Activated CD4-positive, alpha-beta T cell treated with anti-CD3 and anti-CD28 coated beads, Interleukin-2, amount 50 U/mL, for 1 hour (primary cell): ENCODE results near the gene TUT4.

Experiments
- DNase-seq: peaks from one replicate; pipeline ENCODE4 v3.0.0-alpha.2; 2020

The TUT4 gene

DNA sequence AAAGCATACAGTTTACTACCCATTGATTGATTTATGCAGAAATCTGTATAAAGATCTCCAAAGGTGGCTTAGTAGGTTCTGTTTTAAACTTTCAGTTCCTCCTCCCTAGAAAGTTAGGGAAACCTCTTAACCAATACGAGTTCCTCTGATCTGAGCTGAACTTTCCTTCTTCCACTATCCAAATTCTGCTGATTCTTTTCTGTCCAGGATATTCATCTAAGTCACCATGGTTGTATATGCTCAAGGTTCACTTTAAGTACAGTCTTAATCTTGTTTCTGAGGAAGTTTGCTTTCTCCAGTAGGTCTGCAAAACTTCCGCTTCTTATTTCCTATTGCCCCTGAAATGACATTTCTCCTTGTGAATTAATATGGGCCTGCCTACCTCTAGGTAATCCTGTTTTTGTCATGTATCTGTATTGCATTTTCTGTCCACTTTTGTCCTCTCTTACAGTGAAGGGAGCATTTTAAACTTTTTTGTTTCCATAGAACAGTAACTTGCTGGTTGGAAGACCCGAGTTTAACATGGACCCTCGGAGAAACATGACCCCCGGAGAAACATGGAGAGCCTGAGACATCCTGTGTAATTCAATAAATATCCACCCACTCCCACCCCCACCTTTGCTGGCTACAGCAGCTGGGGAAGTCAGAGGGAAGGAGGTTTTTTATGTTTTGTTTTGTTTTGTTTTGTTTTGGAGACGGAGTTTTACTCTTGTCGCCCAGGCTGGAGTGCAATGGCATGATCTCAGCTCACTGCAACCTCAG, 16.7 kb upstream of the TUT4 start:
- no peak for DNase-seq

DNA sequence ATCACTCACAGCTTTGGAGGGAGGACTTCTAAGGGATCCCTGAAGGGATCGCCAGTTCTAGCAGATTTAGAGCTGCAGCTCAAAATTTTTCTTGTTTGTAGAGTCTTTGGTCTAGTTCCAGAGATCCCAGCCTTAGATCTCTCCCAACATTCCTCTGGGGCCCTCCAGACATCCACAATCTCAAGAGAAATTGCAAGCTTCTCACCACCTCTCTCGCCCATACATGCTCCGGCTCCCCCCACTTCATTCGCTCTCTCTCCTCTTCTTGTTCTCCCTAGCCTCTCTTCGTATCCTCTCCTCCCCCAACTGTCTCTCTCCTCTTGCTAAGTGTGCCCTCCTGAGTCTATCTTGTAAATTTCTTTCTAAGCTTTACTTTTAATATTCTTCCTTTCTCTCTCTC, 15.1 kb upstream of the TUT4 start:
- DNase-seq: no peak

DNA sequence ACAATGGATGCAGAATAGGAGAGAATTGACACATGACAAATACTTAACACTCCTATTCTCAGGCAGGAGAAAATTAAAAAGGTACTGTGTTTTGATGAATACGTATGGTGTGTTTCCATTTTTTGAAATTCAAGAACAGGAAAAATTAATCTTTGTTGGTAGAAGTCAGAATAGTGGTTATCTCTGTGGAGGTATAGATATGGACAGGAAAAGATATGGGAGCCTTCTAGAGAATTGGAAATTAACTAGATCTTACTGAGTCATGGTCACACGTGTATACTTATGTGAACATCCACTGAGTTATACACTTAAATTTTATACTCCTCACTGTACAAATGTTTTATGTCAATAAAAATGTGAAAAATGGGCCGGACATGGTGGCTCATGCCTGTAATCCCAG, 9.9 kb upstream of the TUT4 start:
- DNase-seq: no peak

DNA sequence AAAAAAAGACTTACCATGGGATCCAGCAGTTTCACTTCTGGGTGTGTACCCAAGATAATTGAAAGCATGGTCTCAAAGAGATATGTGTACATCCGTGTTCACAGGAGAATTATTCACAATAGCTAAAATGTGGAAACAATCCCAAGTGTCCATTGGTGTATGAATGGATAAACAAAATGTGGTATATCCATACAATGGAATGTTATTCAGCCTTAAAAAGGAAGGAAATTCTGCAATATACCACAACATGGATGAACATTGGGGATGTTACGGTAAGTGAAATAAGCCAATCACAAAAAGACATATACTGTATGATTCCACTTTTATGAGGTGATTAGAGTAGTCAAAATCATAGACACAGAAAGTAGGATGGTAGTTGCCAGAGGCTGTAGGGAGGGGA, 7.0 kb upstream of the TUT4 start:
- no peak for DNase-seq

DNA sequence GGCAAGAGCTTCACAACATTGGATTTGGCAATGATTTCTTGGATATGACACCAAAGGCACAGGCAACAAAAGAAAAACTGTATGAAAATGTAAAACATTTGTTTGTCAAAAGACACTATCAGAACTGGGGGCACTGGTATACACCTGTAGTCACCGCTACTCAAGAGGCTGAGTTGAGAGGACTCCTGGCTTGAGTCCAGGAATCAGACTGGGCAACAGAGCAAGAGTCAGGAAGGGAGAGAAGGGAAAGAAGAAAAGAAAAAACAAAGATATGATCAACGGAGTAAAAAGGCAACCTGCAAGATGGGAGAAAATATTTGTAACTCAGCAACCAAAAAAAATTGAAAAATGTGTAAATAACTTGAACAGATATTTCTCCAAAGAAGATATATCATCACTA, 6.0 kb upstream of the TUT4 start:
- DNase-seq: no peak

DNA sequence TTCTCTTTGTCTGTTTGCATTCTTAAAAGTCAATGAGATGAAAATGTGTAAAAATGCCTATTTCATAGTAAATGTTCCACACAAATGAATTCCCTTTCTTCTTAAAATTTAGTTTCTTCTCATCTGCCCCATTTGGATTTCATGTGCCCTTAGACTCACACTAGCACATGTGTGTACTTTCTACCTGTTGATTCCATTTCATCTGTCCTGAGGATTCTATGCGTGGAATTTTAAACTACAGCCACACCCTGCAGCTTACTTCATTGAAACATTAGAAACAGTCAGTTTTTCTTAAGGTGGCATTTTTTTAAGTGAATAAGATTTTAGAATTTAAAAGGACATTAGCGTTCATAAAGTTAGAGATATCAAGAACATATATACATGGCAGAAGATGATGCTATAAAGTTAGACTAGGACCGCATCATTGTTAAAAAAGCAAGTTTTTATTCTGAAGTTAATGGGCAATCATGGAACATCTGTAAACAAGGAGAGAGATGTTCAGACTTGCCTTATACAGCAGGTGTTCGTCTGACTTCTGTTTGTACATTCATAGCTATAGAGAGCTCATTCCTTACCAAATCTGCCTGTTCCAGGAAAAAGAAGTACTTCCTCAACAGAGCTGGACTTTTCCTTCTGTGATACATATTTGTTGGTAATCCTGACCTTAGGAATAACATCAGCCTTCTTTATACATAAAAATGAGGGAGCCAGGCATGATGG, 3.9 kb upstream of the TUT4 start:
- no peak for DNase-seq

DNA sequence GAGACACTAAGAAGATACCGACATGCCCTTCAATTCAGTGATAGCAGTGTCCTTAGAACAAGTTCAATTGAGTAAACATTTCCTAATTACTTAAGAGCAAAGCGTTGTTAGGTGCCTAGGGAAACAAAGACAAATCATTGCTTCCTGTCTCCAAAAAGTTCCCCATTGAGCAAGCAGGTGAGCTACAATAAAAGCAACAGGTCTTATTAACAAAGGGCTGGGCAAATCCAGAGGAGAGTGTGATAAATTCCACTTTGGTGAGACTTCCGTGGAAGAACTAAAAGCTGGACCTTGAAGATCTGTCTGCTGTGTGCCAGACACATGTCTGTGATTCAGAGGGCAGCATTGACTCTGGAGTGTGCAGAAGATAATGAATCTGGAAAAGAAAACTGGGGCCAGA, 1.9 kb upstream of the TUT4 start:
- DNase-seq: no peak

DNA sequence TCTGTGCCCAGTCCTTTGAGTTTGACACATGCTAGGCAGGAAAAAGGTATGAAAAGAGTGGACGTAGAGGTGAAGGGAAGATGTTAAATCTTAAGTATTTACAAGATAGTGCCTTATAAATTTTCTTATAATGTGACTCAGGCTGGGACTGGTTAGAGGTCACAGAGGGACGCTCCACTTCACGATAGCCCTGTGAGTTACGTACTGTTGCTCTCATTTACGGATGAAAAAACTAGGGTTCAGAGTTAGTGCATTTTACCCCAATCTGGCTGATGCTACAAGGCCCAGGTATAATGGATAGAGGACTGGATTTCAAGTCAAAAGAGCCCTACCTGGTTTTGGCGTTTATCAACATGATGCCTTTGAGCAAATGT, 1.4 kb upstream of the TUT4 start:
- DNase-seq: no peak

DNA sequence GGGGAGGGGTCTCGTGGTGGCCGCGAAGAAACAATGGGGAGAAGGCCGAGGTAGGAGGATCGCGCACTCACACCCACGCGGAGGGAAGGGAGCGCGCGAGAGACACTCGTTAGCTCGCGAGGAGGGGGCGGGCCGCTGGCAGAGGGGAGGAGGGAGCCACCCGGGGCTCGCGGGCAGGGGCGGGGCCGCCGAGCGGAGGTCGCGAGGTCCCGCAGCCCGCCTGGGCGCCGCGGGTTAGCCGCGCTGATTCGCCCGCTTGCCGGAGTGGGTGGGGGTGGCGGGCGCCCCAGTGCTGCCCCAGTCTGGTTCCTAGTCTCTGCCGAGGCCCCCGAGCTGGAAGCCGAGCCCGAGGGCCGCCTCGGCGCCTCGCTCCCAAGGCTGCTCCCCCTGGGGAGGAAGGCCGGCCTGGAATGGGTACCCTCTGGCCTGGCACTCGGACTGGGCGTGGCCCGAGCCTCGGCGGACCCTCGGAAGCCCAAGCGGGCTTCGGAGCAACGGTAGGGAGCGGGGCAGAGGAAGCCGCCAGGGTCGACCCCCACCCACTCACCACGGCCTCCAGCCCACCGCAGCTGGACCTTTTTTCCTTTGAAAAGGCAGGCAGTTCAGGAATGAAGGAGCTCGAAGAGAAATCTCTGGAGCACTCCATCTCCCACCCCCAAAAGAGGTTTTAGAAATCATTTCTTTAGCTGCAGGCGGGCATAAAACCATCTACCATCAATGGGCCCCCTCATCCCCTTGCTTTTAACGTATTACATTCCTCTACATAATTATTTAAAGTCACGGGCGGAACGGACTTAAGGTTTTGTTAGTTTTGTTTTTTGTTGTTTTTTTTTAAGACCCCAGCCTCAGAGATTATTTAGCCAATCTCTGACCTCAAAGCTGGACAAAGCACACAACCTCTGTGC, 722 bp upstream of the TUT4 start:
- DNase-seq: peak; percentile 88

DNA sequence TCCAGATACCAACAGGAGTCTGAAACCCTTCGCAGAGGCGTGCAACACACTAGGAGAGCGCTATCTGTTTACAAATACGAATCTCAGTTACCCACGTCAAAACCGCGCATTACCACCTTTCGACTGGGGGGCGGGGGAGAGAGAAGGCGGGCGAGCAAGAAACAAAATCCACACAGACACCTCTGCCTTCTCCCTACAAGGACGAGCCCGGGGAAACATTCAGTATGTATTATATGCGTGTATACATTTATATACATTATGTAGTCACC, 722 bp downstream of the TUT4 start:
- DNase-seq: peak; percentile 73

DNA sequence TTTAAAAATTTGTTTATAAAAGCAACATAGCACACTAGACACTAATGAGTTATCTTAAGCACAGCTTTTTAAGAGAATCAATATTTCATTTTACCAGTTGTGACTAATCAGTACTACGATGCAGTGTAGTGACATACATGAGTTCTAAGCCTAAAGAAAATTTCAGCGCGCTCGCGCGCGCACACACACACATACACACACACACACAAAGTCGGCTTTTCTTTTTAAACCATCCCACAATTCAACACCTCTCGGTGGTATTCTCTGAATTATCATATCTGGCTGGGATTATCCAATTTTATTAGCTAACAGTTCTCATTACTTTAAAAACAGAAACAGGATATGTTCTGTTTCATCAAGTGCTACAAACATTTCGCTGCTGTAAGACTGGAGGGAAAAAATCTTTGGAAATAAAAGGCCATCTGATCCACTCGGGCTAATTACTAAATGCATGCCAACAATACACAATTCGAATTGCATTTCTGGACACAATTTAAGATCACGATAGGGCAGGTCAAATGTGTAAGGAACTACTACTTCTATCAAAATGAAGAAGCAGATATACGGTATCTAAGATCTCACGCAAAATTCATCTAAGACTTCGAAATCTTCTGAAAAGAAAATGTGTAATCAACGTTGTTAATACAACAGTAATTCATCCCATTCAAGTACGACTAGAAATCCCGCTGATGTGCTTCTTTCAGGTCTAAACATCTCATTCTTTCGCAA, 1.2 kb downstream of the TUT4 start:
- peak; percentile 37 for DNase-seq

DNA sequence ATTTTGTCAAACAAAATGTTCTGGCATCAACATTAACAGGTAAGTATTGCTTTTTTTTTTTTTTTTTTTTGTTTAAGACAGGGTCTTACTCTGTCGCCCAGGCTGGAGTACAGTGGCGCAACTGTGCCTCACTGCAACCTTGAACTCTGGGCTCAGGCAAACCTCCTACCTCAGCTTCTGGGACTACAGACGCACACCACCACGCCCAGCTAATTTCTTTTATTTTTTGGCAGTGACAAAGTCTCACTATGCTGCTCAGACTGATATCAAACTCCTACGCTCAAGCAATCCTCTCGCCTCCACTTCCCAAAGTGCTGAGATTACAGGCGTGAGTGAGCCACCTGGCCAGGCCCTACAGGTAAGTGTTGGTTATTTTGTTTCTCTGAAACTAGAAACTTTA, 2.4 kb downstream of the TUT4 start:
- peak; percentile 4 for DNase-seq

DNA sequence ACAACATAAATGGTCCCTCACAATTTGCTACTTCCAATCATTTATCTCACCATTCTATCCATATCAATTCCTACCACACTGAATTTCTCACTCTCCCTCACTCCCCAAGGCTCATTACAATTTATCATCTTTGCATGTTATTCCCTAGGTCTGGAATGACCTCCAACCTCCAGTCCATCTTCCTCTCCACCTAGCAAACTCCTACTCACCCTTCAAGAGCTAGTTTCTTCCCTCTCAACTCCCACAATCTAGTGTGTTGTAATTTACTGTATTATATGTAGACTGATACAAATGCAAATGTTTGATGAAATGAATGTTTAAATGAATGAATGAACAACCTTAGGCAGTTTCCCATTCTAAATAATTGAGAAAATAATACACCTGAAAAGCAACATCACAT, 3.6 kb downstream of the TUT4 start:
- DNase-seq: no peak

DNA sequence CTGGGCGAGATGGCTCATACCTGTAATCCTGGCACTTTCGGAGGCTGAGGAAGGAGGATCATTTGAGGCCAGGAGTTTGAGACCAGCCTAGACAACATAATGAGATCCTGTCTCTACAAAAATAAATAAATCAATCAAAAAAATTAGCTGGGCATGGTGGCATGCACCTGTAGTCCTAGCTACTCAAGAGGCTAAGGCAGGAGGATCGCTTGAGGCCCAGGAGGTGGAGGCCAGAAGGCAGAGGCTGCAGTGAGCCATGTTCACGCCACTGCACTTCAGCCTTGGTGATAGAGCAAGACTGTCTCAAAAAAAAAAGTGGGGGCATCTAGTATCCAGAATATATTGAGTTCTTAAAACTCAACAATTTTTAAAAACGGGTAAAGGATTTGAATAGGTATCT, 6.0 kb downstream of the TUT4 start:
- DNase-seq: no peak

DNA sequence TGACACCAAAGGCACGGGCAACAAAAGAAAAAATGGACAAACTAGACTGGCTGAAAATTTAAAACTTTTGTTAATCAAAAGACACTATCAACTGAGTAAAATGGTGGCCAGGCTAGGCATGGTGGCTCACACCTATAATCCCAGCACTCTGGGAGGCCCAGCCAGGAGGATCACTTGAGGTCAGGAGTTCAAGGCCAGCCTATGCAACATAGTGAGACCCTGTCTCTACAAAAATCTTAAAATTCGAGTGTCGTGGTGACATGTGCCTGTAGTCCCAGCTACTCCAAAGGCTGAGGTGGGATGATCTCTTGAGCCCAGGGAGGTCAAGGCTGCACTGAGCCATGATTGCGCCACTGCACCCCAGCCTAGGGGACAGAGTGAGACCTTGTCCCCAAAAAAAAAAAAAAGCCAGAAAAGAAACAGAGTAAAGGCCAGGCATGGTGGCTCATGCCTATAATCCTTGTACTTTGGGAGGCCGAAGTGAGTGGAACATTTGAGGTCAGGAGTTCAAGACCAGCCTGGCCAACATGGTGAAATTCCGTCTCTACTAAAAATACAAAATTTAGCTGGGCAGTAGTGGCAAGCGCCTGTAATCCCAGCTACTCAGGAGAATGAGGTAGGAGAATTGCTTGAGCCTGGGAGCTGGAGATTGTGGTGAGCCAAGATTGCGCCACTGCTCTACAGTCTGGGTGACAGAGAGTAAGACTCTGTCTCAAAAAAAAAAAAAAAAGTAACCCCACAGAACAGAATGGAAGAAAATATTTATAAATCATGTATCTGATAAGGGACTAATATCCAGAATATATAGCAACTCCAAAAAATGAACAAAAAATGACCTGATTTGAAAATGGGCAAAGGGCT, 8.0 kb downstream of the TUT4 start:
- no peak for DNase-seq

DNA sequence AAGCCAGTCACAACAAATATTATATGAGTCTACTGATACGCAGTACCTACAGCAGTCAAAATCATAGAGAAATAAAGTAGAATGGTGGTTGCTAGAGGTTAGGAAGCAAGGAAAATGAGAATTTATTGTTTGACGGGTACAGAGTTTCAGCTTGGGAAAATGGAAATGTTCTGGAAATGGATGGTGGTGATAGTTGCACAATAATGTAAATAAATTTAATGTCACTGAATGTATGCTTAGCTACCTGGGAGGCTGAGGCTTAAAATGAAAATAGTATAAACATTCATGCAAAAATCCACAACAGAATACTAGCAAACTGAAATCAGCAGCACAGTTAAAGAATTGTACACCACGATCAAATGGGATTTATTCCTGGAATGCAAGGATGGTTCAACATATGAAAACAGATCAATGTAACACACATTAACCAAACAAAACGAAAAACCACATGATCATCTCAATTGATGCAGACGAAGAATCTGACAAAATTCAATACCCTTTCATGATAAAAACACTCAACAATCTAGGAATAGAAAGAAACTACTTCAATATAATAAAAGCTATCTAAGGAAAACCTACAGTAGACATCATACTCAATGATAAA, 10.7 kb downstream of the TUT4 start:
- DNase-seq: no peak

DNA sequence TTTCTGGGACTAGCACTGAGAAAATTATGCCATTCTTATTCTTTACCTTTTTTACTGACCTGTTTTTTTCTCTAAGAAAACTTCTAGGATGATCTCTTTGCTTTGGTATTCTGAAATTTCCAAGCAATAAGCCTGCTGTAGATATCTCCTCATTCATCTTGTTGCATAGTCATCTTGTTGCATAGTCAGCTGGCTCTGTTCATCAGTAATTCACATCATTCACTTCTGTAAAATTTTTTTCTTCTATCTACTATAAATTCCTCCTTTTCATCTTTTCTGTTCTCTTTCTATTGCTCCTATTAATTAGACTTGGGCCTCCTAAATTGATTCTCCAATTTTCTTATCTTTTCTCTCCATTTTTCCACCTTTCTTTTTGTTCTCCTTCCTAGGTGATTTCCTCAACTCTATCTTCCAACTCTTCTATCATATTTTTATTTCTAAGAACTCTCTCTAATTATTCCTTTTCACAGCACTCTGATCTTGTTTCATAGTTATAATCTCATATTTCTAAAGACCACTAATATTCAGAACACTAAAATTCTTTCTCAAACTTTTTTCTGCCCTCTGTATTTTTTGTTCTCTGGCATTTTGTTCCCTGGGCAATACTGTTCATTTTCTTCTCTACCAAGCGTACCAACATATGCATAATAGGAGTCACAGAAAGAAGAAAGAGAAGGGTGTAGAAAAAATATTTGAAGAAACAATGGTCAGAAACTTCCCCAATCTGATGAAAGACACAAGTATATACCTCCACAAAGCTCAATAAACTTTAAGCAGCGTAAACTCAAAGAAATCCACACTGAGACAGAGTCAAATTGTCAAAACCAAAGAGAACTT, 17.7 kb downstream of the TUT4 start:
- DNase-seq: no peak

DNA sequence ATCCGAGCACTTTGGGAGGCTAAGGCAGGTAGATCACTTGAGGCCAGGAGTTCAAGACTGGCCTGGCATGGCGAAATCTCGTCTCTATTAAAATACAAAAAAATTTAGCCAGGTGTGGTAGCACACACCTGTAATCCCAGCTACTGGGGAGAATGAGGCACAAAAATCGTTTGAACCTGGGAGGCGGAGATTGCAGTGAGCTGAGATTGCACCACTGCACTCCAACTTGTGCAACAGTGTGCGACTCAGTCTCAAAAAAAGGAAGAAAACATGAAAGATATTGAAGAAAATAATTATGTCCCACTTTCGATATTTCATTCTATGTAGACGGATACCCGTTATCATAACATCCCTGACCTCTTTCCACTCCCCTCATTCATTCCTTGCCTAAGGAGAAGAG, 19.2 kb downstream of the TUT4 start:
- no peak for DNase-seq

DNA sequence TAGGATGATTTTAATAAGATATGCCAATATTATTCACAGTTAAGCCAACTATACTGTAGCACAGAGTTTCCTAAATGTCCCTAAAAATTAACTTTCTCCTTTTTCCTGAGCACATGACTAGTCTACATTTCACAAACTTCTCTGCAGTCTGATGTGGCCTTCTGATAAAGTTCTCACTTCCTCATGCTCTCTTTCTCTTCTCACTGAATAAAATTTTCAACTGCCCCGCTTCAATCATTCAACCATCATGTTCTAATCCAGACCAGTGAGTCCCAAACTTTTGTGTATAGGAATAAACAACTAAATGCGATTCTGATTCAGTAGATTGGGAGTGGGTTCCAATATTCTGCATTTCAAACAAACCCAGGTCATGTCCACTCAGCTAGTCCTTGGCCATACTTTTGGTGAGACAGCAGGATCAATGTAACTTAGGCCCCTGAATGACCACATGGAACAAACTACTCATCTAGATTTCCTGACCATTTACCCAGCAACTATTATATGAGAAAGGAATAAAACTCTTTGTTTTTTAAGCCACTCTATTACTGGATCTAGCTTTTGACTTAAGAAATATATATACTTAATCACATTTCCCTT, 20.1 kb downstream of the TUT4 start:
- no peak for DNase-seq

DNA sequence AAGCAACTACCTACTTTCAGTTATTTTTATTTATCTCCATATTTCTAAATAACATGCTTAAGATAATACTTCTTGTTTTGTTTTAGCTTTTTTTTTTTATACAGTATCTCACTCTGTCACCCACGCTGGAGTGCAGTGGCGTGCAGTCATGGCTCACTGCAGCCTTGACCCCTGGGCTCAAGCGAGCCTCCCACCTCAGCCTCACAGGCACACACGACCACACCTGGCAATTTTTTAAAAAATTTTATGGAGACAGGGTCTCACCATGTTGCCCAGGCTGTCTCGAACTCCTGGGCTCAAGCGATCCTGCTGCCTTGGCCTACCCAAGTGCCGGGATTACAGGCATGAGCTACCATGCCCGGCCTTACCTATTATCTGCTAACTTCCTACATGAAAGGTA, 20.6 kb downstream of the TUT4 start:
- no peak for DNase-seq
